Endothelial cell of umbilical vein (primary cell): ENCODE results near the gene FAXDC2. TPM values are rescaled to one million over a fixed set of nuclear protein-coding genes. Genes with fewer than 3 reads are reported as not detected.

Source experiments
- BruUV-seq: library from RNA; stranded (reverse); fragments of 400-500 nt; replicated peaks from 2 replicates; lab custom pipeline; 2021; lab: Mats Ljungman, UMichigan
- CTCF ChIA-PET: fragments of 300-600, 350-600 bp; sonication (Branson Sonifier 250); formaldehyde crosslinking; loops from one replicate; lab custom pipeline; 2021; ENCODE audit warnings: antibody characterized with exemption, inconsistent platforms; lab: Charles Lee
- POLR2A ChIA-PET: fragments of 300-600, 350-600 bp; sonication (Branson Sonifier 250); formaldehyde crosslinking; loops from one replicate; lab custom pipeline; 2021; ENCODE audit warnings: antibody characterized with exemption, inconsistent platforms; lab: Charles Lee
- DNase-seq: peaks from one replicate; pipeline ENCODE4 v3.0.0-alpha.2; 2011; ENCODE audit warnings: low read depth, low spot score
- FAIRE-seq: peaks from 2 replicates; lab custom pipeline; 2011; peaks lifted over from hg19 to GRCh38; lab: Jason Lieb, UNC
- H2AFZ ChIP-seq: 2 replicates; pipeline ENCODE4 v1.6.0; 2012; ENCODE audit warnings: low read depth, low read length, control low read depth, inconsistent platforms
- H3K27ac ChIP-seq: 2 replicates; pipeline ENCODE4 v1.5.1; 2011; ENCODE audit warnings: low read depth, mild to moderate bottlenecking, control low read depth, low read length, moderate library complexity; ENCODE audit not compliant: insufficient read depth
- H3K27me3 ChIP-seq, 2 experiments: 2 replicates each; pipeline versions ENCODE4 v1.6.0 to v1.6.1; 2011; ENCODE audit warnings: low read length in 2 of 2, mixed read lengths in 1 of 2; ENCODE audit not compliant: control insufficient read depth in 2 of 2, insufficient read depth in 2 of 2
- H3K36me3 ChIP-seq, 2 experiments: 2 replicates in 1 of 2; 3 replicates in 1 of 2; pipeline ENCODE4 v1.5.1; 2011; ENCODE audit warnings: low read length in 2 of 2, mild to moderate bottlenecking in 1 of 2, moderate library complexity in 1 of 2; ENCODE audit not compliant: control insufficient read depth in 2 of 2, insufficient read depth in 2 of 2; ENCODE audit errors: extremely low read depth in 1 of 2
- H3K4me1 ChIP-seq: 3 replicates; pipeline ENCODE4 v1.5.1; 2011; ENCODE audit warnings: mild to moderate bottlenecking, low read length; ENCODE audit not compliant: control insufficient read depth, insufficient read depth; ENCODE audit errors: extremely low read depth
- H3K4me2 ChIP-seq: 2 replicates; pipeline ENCODE4 v1.6.1; 2011; ENCODE audit warnings: low read length, control low read depth, mixed read lengths; ENCODE audit not compliant: insufficient read depth
- H3K4me3 ChIP-seq, 3 experiments: fragments of 200-600 bp in 1 of 3; sonication (generic), shearing (Covaris generic) in 1 of 3; replicated peaks in 1 of 3; 2 replicates each; pipeline ENCODE4 v1.5.1; 2011 to 2016; ENCODE audit warnings: control low read depth in 3 of 3, low read length in 3 of 3, mild to moderate bottlenecking in 2 of 3, inconsistent platforms in 1 of 3, low read depth in 1 of 3, moderate library complexity in 1 of 3; ENCODE audit not compliant: insufficient read depth in 1 of 3
- H3K79me2 ChIP-seq: 2 replicates; pipeline ENCODE4 v1.6.0; 2012; ENCODE audit warnings: low read length, inconsistent platforms; ENCODE audit not compliant: control insufficient read depth, insufficient read depth
- H3K9ac ChIP-seq: replicated peaks from 2 replicates; pipeline ENCODE3; 2011; ENCODE audit warnings: low read length, control low read depth; ENCODE audit not compliant: insufficient read depth; ENCODE audit errors: extremely low read depth
- H3K9me1 ChIP-seq: replicated peaks from 3 replicates; pipeline ENCODE4 v1.6.0; 2011; ENCODE audit warnings: mild to moderate bottlenecking, low read length; ENCODE audit not compliant: control insufficient read depth, insufficient read depth; ENCODE audit errors: extremely low read depth
- H3K9me3 ChIP-seq: replicated peaks from 2 replicates; pipeline ENCODE4 v1.5.1; 2012; ENCODE audit warnings: low read length, inconsistent platforms; ENCODE audit not compliant: control insufficient read depth, insufficient read depth
- H4K20me1 ChIP-seq: replicated peaks from 2 replicates; pipeline ENCODE3; 2011; ENCODE audit warnings: mild to moderate bottlenecking, low read length; ENCODE audit not compliant: control insufficient read depth, insufficient read depth; ENCODE audit errors: extremely low read depth
- CTCF ChIP-seq, 2 donors: IDR thresholded peaks; 1 replicate in 1 of 2; 2 replicates in 1 of 2; pipeline ENCODE4 v1.5.1; 2011; ENCODE audit warnings: low read length in 2 of 2, mild to moderate bottlenecking in 2 of 2, moderate library complexity in 2 of 2, control low read depth in 1 of 2, inconsistent platforms in 1 of 2, low read depth in 1 of 2; ENCODE audit not compliant: insufficient read depth in 1 of 2; ENCODE audit errors: extremely low read depth in 1 of 2
- EZH2 ChIP-seq: IDR thresholded peaks from 2 replicates; pipeline ENCODE4 v1.6.1; 2012; ENCODE audit warnings: borderline replicate concordance, low read depth, mild to moderate bottlenecking, moderate library complexity, low read length, inconsistent platforms; ENCODE audit not compliant: severe bottlenecking
- FOS ChIP-seq: IDR thresholded peaks from 2 replicates; pipeline ENCODE4 v1.6.1; 2011; ENCODE audit warnings: mild to moderate bottlenecking, low read length, moderate library complexity, borderline replicate concordance; ENCODE audit not compliant: insufficient read depth
- GATA2 ChIP-seq: IDR thresholded peaks from 2 replicates; pipeline ENCODE4 v1.7.0; 2011; ENCODE audit warnings: low read depth, mild to moderate bottlenecking, moderate library complexity, mixed read lengths, low read length; ENCODE audit not compliant: insufficient read length, insufficient read depth
- JUN ChIP-seq: IDR thresholded peaks from 2 replicates; pipeline ENCODE4 v1.6.1; 2011; ENCODE audit warnings: borderline replicate concordance, low read depth; ENCODE audit not compliant: insufficient read length, insufficient read depth
- MAX ChIP-seq: IDR thresholded peaks from 2 replicates; pipeline ENCODE4 v1.6.1; 2011; ENCODE audit not compliant: insufficient read depth, insufficient read length
- MYC ChIP-seq: IDR thresholded peaks from one replicate; pipeline ENCODE4 v1.6.1; 2011; ENCODE audit warnings: mild to moderate bottlenecking, low read depth, low read length
- POLR2A ChIP-seq: IDR thresholded peaks from 2 replicates; pipeline ENCODE4 v1.6.1; 2012; ENCODE audit warnings: low read depth, mild to moderate bottlenecking, control low read depth, low read length
- POLR2AphosphoS5 ChIP-seq: IDR thresholded peaks from 2 replicates; pipeline ENCODE4 v1.6.1; 2012; ENCODE audit warnings: low read depth, mild to moderate bottlenecking, control low read depth, low read length, moderate library complexity; ENCODE audit not compliant: insufficient read depth
- dilution Hi-C: fragments of 300-500 bp; cut with MboI; formaldehyde crosslinking; loops from one replicate; pipeline ENCODE4 v1.15.0; 2019; ENCODE audit warnings: low sequenced_read_pairs; ENCODE audit not compliant: extremely low pct_ligation_motif_present
- intact Hi-C: fragments of 100-400 bp; cut with micrococcal nuclease; formaldehyde crosslinking; loops from one replicate; pipeline ENCODE4 v1.10.0; 2022
- polyA plus RNA-seq, 4 experiments: library from polyadenylated mRNA; depleted of rRNA in 3 of 4; stranded (reverse) in 3 of 4; unstranded in 1 of 4; fragments of >200 nt; gene quantifications; 2 replicates each; pipeline versions ENCODE4 v1.2.1 to v1.2.3, GENCODE V29; 2011 to 2012; ENCODE audit warnings: missing spikeins in 1 of 4
- total RNA-seq: library from RNA; stranded (reverse); gene quantifications from 2 replicates; pipeline ENCODE4 v1.2.3, GENCODE V29; 2021

FAXDC2 gene
- total and polyA plus RNA-seq, 2 donors (not counting 3 experiments of a cell fraction or from before 2014, with no cell fraction given), result 8.3 to 12.0 TPM

- Histone ChIP-seq H3K4me2 (no peak overlapping the region), H3K9ac (no peak overlapping the region), H3K9me1 (no peaks in the 10 kb centered on the region), H3K79me2 (peaks cover 32% of the 10 kb centered on the region), H2AFZ (no peak overlapping the region), H4K20me1 (no peaks in the 10 kb centered on the region), H3K36me3 (peaks cover 38 to 40% of the 10 kb centered on the region in 2 experiments), H3K4me3 (no peak overlapping the region), H3K9me3 (no peaks in the 10 kb centered on the region), H3K4me1 (peaks cover 13% of the 10 kb centered on the region), H3K27ac (peak overlapping the region; percentile 24), H3K27me3 (no peaks in the 10 kb centered on the region)
- FAIRE-seq (peak; percentile 4), DNase-seq (no peak)
- dilution Hi-C loops, result no loop called here
- TF ChIP-seq POLR2A (no peak), MAX (no peak), POLR2AphosphoS5 (no peak), MYC (no peak), GATA2 (no peak), EZH2 (no peak), CTCF (IDR thresholded peaks at IDR 0.05; ENCODE audit: extremely low read depth in 1 of 2, insufficient read depth in 1 of 2, low read depth in 1 of 2, low read length in 2 of 2) (no peak), FOS (no peak), JUN (no peak)
- no TSS peak for BruUV-seq
- CTCF ChIA-PET, result interaction anchor here (2.0 kb wide), 1 partner anchor 145 kb away, joined by 12 read pairs; no protein-coding TSS in a partner anchor
- POLR2A ChIA-PET, result no interaction called here
- intact Hi-C loops, result no loop called here
These were observed 55.2 kb downstream of the FAXDC2 start for GRCh38 chr5:154795235-154795596.
